ENCODE results near the gene BAHCC1.
A peak's percentile ranks its signal among the peaks of the same experiment; 100 is the strongest.

The BAHCC1 gene

GRCh38 chr17:81492202-81492601, 96.9 kb downstream of the BAHCC1 start:
- H3K4me3 ChIP-seq (ENCODE audit: low read depth, low read length): no peak overlapping the region
- DNase-seq (ENCODE audit: low read depth): no peak
- TF ChIP-seq, protein P1, sequence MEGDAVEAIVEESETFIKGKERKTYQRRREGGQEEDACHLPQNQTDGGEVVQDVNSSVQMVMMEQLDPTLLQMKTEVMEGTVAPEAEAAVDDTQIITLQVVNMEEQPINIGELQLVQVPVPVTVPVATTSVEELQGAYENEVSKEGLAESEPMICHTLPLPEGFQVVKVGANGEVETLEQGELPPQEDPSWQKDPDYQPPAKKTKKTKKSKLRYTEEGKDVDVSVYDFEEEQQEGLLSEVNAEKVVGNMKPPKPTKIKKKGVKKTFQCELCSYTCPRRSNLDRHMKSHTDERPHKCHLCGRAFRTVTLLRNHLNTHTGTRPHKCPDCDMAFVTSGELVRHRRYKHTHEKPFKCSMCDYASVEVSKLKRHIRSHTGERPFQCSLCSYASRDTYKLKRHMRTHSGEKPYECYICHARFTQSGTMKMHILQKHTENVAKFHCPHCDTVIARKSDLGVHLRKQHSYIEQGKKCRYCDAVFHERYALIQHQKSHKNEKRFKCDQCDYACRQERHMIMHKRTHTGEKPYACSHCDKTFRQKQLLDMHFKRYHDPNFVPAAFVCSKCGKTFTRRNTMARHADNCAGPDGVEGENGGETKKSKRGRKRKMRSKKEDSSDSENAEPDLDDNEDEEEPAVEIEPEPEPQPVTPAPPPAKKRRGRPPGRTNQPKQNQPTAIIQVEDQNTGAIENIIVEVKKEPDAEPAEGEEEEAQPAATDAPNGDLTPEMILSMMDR (IDR thresholded peaks at IDR 0.05; ENCODE audit: control insufficient read depth, extremely low read depth, insufficient read depth): no peak

DNA sequence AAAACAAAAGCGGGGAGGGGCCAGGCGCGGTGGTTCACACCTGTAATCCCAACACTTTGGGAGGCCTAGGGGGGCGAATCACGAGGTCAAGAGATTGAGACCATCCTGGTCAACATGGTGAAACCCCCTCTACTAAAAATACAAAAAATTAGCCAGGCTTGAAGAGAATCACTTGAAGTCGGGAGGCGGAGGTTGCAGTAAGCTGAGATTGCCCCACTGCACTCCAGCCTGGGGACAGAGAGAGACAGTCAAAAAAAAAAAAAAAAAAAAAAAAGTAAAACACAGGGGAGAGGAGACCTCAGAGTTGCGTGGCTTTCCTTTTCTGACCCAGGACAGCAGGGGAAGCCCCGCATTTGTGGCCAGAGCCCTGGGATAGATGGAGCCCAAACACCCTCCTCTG, 97.4 kb downstream of the BAHCC1 start:
- H3K4me3 ChIP-seq (ENCODE audit: low read depth, low read length): no peak overlapping the region
- DNase-seq (ENCODE audit: low read depth): no peak
- TF ChIP-seq, protein P1 (IDR thresholded peaks at IDR 0.05; ENCODE audit: control insufficient read depth, extremely low read depth, insufficient read depth): no peak

DNA sequence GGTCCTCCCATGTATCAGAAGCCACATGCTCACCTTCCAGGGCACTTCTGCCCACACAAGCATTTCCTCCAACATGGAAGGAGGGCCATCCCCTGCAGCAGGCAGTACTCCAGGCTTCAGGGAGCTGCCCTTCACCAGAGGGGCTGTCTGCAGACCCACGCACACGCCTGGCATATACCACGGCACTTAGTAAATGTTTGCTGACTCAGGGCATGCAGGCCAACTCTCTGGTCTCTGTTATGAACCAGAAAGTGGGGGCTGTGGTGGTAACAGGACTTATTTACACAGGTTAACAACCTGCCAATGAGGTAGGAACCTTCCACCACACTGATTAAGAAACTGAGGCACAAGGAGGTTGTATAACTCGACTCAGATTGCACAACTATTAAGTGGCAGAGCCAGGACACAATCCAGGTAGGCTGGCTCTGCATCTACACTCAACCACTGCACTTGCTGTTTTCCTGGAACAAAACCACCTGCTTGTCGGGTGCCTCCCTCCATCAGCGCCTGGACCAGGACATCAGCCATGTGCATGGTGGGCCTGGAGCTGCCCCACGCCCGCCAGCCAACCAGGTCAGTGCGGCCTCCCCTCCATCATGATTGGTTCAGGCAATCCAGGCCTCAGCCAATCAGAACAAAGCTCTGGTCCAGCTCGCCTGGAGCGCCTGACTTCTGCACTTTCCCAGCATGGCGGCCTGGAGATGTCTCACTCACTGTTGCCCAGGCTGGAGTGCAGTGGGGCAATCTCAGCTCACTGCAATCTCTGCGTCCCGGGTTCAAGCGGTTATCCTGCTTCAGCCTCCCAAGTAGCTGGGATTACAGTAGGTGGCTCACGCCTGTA, 98.2 kb downstream of the BAHCC1 start:
- no peak for DNase-seq (ENCODE audit: low read depth)

GRCh38 chr17:81494626-81495377, 99.5 kb downstream of the BAHCC1 start:
- DNase-seq (ENCODE audit: low read depth): peak; percentile 70
- H3K4me3 ChIP-seq (ENCODE audit: low read depth, low read length): no peak overlapping the region
- TF ChIP-seq, protein P1 (IDR thresholded peaks at IDR 0.05; ENCODE audit: control insufficient read depth, extremely low read depth, insufficient read depth): no peak

More for the DNA sequence above, 98.2 kb downstream of the BAHCC1 start:
- no peak overlapping the region for H3K4me3 ChIP-seq (ENCODE audit: low read depth, low read length)
- TF ChIP-seq, protein P1 (IDR thresholded peaks at IDR 0.05; ENCODE audit: control insufficient read depth, extremely low read depth, insufficient read depth): no peak

- no peak overlapping the region for H3K4me3 ChIP-seq (ENCODE audit: low read depth, low read length)
- DNase-seq (ENCODE audit: low read depth): no peak
- TF ChIP-seq, protein P1 (IDR thresholded peaks at IDR 0.05; ENCODE audit: control insufficient read depth, extremely low read depth, insufficient read depth): no peak
These were observed 103.8 kb downstream of the BAHCC1 start for GRCh38 chr17:81498953-81499600.

DNA sequence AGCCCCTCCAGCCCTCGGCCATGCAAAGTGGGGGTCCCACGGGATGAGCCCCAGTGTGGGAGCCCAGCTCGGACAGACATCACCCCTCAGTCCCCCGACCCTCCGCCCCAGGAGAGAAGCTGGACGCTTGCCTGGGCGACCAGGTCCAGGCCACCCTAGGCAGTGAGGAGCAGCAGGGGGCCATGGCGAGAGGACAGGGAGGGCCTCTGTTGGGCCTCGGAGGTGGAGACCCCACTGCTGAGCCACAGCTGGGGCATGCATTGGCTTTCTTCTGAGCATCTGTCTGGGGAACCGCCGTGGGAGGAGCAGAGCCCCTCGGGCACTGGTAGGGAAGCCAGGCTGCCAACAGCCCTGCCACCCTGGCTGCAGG, 104.3 kb downstream of the BAHCC1 start:
- H3K4me3 ChIP-seq (ENCODE audit: low read depth, low read length): no peak overlapping the region
- DNase-seq (ENCODE audit: low read depth): no peak
- TF ChIP-seq, protein P1 (IDR thresholded peaks at IDR 0.05; ENCODE audit: control insufficient read depth, extremely low read depth, insufficient read depth): no peak

Data from LNCaP clone FGC (cell line).